ENCODE measurements around the gene EML2.
"Not testable (repeated sequence)": the region's sequence is repeated elsewhere in the genome, so short reads cannot be mapped to it uniquely, and the experiment has no call there.

The EML2 gene

GRCh38 chr19:45638930-45639729, at the start of gene EML2:
EML2 (minus strand) TSS chr19:45639397; CDS start chr19:45639376, 21 bp downstream.
- no peak for DNase-seq (ENCODE audit: low spot score)

- no peak for DNase-seq (ENCODE audit: low spot score)
These were observed 48.4 kb upstream of the EML2 start for GRCh38 chr19:45687599-45687998.

DNA sequence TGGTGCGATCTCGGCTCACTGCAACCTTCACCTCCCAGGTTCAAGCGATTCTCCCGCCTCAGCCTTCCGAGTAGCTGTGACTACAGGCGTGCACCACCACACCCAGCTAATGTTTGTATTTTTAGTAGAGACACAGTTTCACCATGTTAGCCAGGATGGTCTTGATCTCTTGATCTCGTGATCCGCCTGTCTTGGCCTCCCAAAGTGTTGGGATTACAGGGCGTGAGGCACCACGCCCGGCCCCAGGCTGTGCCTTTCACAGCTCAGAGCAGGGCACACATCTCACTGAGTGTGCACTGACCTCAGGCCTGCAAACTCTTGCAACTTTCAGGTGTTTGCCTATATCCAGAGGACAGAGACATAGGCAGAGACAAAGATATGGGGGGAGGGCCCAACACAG, 45.8 kb upstream of the EML2 start:
- not testable (repeated sequence) for DNase-seq (ENCODE audit: low spot score)

DNA sequence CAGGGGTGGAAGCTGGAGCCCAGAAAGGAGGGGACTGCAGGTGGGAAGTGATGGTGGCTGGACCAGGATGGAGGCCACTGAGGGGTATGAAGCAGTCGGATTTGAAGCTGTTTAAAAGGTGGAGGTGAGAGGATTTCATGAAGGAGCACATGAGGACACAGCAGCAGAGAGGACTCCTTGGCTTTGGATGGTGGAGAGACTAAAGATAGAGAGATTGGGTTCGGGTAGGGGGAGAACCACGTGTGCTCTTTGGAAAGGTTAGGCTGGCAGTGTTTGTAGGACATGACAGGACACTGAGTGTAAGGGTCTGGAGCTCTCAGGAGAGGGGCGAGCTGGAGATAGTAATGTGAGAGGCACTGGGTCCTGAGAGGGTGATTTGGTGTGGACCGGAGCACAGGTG, 43.7 kb upstream of the EML2 start:
- DNase-seq (ENCODE audit: low spot score) = no peak

GRCh38 chr19:45682117-45682516, 42.9 kb upstream of the EML2 start:
- DNase-seq (ENCODE audit: low spot score) = no peak

DNA sequence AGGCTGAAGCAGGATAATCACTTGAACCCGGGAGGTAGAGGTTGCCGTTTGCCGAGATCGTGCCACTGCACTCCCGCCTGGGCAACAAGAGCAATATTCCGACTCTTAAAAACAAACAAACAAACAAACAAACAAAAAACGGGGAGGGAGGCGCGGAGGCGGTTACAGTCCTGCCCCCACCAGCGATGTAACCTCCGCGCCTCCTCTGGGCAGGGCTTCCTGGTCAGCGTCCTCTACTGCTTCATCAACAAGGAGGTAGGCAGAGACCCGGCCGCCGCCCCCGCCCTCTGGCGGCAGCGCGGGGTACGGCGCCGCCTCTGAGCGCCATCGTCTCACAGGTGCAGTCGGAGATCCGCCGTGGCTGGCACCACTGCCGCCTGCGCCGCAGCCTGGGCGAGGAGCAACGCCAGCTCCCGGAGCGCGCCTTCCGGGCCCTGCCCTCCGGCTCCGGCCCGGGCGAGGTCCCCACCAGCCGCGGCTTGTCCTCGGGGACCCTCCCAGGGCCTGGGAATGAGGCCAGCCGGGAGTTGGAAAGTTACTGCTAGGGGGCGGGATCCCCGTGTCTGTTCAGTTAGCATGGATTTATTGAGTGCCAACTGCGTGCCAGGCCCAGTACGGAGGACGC, 42.3 kb upstream of the EML2 start:
- peak; percentile 83 for DNase-seq (ENCODE audit: low spot score)

DNA sequence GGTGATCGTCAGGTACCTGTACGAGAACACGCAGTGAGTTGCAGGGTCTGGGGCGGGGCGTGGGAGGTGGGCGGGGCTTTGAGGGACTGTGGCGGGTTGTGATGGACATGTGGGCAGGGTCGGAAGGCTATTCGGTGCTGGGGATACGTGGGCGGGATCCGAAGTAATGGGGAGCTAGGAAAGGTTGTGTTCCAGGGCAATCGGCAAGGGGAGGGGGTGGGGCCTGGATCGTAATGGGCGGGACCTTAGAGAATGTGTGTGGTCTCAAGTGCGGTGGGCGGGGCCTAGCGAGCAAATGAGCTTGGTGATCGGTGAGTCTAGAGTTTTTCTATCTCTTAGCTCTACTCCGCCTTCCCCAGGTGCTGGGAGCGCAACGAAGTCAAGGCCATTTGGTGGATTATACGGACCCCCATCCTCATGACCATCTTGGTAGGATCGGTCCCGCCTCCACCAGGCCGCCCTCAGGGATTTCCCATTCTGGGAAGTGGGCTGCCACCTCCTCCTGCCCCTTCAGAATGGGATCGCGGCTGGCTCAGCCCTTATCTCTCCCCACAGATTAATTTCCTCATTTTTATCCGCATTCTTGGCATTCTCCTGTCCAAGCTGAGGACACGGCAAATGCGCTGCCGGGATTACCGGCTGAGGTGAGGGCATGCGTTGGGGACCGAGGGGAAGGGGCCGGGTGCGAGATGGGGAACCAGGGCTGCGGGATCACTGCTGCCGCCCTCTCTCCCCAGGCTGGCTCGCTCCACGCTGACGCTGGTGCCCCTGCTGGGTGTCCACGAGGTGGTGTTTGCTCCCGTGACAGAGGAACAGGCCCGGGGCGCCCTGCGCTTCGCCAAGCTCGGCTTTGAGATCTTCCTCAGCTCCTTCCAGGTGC, 38.4 kb upstream of the EML2 start:
- DNase-seq (ENCODE audit: low spot score) = peak; percentile 78

DNA sequence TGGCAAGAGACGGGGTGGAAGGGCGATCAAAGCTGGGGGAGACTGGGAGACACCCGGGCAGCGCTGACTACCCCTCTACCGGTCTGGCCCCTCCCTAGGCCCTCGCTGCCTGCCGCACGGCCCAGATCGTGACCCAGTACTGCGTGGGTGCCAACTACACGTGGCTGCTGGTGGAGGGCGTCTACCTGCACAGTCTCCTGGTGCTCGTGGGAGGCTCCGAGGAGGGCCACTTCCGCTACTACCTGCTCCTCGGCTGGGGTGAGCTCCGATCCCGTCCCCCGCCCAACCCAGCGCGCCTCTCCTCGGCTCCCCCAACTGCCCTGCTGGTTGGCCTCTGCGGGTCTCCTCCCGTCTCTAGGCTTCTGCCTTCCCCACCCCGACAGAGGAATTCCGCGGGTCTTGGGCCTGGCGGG, 37.7 kb upstream of the EML2 start:
- no peak for DNase-seq (ENCODE audit: low spot score)

GRCh38 chr19:45674946-45675345, 35.7 kb upstream of the EML2 start:
- DNase-seq (ENCODE audit: low spot score) = no peak

DNA sequence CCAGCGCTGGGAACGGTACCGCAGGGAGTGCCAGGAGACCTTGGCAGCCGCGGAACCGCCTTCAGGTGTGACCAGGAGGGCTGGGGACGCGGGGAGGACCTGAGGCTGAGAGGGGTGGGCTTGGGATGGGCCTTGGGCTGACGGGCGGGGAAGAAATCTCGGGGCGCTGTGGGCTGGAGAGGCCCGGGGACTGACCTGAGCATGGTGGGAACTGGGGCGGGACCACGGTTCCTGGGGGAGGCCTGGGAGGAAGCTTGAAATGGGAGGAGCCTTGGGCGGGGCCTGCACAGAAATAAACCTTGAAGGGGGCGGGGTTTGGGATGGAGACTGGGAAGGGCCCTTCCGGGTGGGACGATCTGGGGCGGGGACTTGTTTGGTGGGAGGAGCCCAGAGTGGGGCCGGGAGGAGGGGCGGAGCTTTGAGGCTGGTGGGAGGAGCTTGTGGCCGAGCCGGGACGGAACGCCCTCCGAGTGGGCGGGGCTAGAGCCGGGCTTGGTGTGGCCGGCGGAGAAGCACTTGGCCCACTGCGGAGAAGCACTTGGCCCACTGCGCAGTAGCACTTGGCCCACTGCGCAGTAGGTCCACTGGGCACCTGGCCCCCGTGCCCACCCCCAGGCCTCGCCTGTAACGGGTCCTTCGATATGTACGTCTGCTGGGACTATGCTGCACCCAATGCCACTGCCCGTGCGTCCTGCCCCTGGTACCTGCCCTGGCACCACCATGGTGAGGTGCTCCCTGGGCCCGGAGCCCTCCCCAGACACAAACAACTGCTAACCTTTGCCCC, 31.7 kb upstream of the EML2 start:
- peak; percentile 84 for DNase-seq (ENCODE audit: low spot score)

DNA sequence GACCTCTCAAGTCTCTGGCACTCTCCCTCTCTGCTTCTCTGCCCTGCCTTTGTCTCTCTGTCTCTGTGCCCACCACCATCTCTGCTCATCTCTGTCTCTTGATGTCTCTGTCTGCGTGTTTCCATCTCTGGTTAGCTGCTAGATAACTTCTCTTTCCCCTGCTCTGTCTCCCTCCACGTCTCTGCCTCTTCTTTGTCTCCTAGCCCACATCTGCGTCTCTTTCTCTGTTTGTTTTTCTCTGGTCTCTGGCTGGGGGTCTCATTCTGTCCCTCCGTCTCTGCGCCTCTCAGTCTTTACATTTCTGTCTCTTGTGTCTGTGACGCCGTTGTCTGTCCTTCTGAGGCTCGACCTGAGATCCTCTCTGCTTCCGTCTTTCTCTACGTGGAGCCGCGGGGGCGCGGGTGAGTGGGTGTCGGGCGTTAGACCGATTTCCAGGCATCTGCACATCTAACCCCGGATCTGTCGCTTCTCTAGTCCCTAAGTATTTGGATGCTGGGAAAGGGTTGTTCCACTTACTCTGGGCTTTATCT, 29.2 kb upstream of the EML2 start:
- DNase-seq (ENCODE audit: low spot score) = no peak

DNA sequence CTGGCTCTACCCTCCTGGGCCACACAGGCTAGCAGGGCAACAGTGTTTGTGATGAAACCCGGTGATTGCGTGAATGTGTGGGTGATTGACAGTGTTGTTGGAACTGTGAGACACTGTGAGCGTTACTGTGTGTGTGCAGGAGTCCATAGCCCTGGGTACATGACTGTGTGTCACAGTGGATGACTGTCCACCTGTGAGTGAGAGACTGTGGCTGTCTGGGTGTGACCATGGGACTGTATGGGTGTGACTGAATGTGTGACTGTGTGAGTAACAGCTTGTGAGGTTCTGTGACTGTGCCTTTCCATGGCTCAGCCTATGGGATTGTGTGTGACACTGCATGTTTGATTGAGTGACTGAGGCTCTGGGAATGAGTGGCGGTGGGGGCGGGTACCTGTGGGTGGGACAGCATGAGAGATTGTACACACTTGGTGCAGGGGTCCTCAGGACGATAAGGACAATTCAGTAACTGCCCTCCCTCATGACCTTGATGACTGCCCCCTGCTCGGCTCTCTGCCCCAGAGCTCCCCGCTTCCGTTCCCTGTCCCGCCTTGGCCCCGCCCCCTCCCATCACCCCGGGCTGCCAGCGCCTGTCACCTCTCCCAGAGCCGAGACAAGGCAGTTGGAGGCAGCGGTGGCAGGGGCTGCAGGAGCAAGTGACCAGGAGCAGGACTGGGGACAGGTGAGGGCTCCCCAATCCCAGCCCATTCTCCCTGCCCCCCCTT, 28.6 kb upstream of the EML2 start, which contains the start of gene GIPR:
Gene GIPR (plus strand): TSS at position 602 of the 722 bp plus-strand sequence. CDS start 1,300 bp downstream, outside the sequence.
- DNase-seq (ENCODE audit: low spot score) = no peak

DNA sequence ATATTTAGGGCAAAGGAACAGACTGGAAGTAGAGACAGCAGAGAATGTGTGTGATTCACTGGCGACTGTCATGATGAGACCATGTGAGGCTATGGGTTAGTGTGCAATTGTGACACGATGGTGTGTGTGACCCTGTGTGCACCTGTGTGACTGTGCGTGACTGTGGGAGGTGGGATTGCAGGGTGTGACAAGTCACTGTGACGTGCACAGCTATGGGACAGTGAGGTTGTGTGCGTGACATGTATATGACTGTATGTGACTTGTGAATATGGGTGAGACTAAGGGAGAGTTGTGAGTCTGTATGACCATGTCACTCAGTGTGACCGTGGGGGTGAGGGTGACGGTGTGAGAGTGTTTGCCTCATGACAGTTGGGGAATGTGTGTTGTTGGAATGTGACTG, 25.4 kb upstream of the EML2 start:
- DNase-seq (ENCODE audit: low spot score) = no peak

- no peak for DNase-seq (ENCODE audit: low spot score)
These were observed 24.6 kb upstream of the EML2 start for GRCh38 chr19:45663800-45664199.

- no peak for DNase-seq (ENCODE audit: low spot score)
These were observed 21.4 kb upstream of the EML2 start for GRCh38 chr19:45660636-45661035.

DNA sequence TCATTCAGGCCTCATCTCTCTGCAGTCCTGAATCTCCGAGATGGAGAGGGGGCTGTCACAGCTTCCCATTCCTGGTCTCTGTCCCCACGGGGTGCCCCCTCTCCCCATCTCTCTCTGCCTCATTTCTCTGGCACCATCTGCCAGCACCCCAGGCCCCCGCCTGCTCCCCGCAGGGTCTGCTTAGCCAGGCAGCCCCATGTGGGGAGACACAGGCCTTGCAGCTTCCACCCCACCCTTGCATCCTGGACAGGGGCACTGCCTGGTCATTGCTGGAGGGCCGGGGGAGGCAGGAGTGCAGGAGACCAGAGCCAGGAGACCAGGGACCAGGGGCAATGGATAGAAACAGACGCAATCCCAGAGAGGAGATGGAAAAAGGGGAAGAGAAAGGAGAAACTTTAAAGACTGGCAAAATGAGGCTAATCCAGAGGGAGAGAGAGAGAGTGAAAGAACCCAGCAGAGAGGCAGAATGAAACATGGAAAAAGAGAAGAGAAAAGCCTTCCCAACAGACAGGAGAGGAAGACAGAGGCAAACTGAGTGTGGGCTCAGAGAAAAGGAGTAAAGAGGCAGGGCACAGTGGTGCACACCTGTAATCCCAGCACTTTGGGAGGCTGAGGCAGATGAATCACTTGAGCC, 20.0 kb upstream of the EML2 start:
- DNase-seq (ENCODE audit: low spot score) = no peak

DNA sequence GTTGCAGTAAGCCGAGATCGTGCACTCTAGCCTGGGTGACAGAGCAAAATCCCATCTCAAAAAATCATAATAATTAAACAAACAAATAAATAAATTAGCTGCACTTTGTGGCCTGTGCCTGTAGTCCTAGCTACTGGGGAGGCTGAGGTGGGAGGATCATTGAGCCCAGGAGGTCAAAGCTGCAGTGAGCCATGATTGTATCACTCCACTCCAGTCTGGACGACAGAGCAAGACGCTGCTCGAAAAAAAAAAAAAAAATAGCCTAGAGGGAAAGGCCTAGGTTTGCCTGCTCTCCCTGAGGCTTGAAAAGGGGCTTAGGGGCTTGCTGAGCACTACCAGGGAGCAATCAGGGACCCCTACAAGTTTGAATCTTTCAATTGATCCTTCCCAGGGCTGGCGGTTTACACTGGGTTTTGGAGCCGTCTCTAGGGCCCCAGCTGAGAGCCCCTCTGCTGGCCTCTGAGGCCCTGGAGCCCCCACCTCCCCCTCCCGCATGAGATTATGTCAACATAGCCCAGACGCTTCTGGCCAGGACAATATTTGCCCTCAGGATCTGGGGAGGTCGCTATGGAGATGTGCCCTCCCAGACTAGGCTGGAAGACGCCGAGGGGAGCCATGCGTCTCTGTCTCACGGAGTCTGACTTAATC, 18.4 kb upstream of the EML2 start:
- no peak for DNase-seq (ENCODE audit: low spot score)

- DNase-seq (ENCODE audit: low spot score) = no peak
These were observed 15.9 kb upstream of the EML2 start for GRCh38 chr19:45655073-45655472.

GRCh38 chr19:45653634-45654033, 14.4 kb upstream of the EML2 start:
- DNase-seq (ENCODE audit: low spot score) = no peak

GRCh38 chr19:45650722-45651121, 11.5 kb upstream of the EML2 start:
- DNase-seq (ENCODE audit: low spot score) = no peak
